Breast epithelium (tissue), 4 donors: Measurements from ENCODE around the gene SLX4IP. TPM values are rescaled to one million over a fixed set of nuclear protein-coding genes. Genes with fewer than 3 reads are reported as not detected.

ENCODE experiments used
- DNase-seq, 2 donors: peaks; one replicate each; pipeline ENCODE4 v3.0.0-alpha.2; 2019; ENCODE audit warnings: low spot score in 2 of 2
- H3K27ac ChIP-seq, 2 donors: fragments of 200-600 bp; sonication (generic) in 1 of 2; one replicate each; pipeline ENCODE4 v1.5.1; 2016 to 2019; ENCODE audit warnings: mild to moderate bottlenecking in 1 of 2
- H3K27me3 ChIP-seq, 2 donors: fragments of 200-600 bp; sonication (generic) in 1 of 2; one replicate each; pipeline versions ENCODE4 v1.5.1 to v1.6.0; 2017 to 2019; ENCODE audit warnings: control low read depth in 1 of 2, mild to moderate bottlenecking in 1 of 2
- H3K36me3 ChIP-seq: fragments of 200-600 bp; one replicate; pipeline ENCODE4 v1.5.1; 2019
- H3K4me1 ChIP-seq, 2 donors: fragments of 200-600 bp; sonication (generic); one replicate each; pipeline ENCODE4 v1.5.1; 2016 to 2019; ENCODE audit warnings: control low read depth in 1 of 2
- H3K4me3 ChIP-seq, 3 donors: fragments of 200-600 bp; sonication (generic); 1 replicate in 2 of 3; 2 replicates in 1 of 3; pipeline ENCODE4 v1.5.1; 2016 to 2019; ENCODE audit warnings: mild to moderate bottlenecking in 3 of 3, moderate library complexity in 2 of 3
- H3K9me3 ChIP-seq, 2 donors: fragments of 200-600 bp; sonication (generic) in 1 of 2; one replicate each; pipeline ENCODE4 v1.5.1; 2016 to 2019; ENCODE audit warnings: control low read depth in 1 of 2
- POLR2A ChIP-seq: fragments of 450-650 bp; IDR thresholded peaks from one replicate; pipeline ENCODE4 v1.6.1; 2016; ENCODE audit warnings: antibody characterized with exemption, mild to moderate bottlenecking, moderate library complexity
- POLR2AphosphoS5 ChIP-seq, 3 donors: sonication (generic); formaldehyde crosslinking; IDR thresholded peaks; one replicate each; pipeline ENCODE4 v1.6.1; 2017; ENCODE audit warnings: antibody characterized with exemption in 3 of 3
- intact Hi-C: fragments of 100-400 bp; cut with DNase I; formaldehyde crosslinking; loops from one replicate; pipeline ENCODE4 v1.15.1; 2023; ENCODE audit warnings: low total_unique reads
- total RNA-seq, 3 donors: library from RNA; depleted of rRNA; stranded (reverse); fragments of >200 nt; gene quantifications; one replicate each; pipeline ENCODE4 v1.1.0, GENCODE V29; 2016
- TF ChIP-seq, protein P1 (sequence below), 3 donors: fragments of 450-650 bp; IDR thresholded peaks; one replicate each; pipeline ENCODE4 v1.5.1; 2016 to 2017; ENCODE audit warnings: antibody characterized with exemption in 3 of 3, mild to moderate bottlenecking in 3 of 3, moderate library complexity in 3 of 3

Gene SLX4IP
- total RNA-seq, 3 donors from 2014 or later, result 4.2 to 6.9 (median 5.9) TPM

DNA sequence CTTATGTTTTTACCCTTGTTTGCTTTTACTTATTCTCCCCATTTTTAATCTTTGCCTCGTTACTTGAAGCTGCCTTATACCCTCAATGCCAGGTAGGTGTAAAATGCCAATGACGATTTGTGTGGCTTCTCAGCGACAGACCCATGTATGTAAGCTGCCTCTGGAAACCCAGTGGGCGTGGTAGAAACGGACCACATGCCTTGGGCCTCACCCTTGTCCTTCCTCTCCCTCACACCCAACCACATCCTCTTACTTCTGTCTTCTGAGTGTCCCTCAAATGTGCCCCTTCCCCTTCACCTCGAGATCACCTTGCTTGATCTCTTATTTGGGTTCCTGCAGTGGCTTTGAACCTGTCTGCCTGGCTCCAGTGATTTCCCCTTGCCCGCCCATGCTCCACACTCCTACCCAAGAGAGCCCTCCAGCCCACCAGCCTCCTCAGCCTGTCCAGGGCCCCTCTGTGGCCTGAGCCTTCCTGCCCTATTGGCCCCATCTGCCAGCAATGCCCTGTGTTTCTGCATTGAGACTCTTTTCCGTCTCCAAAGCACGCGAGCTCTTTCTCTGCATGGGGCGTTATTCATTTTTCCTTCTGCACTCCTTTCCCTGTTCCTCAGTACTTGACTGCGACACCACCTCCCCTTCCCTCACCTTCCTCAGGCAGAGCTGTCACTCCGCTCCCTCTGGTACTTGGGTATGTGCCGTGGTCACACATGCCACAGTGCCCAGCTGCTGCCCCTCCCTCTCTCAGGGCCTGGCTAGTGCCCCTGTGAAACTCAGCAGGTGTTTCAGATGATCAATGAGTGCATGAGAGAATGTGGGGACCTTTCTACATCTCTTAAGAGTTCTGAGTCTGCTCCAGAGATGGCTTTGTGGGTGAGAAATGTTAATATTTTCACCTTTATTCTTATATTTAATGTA, 115.4 kb downstream of the SLX4IP start:
- no peaks in the 10 kb centered on the region for H3K36me3 ChIP-seq
- no peak overlapping the region for H3K4me3 ChIP-seq
- H3K4me1 ChIP-seq, result no peaks in the 10 kb centered on the region
- no peaks in the 10 kb centered on the region for H3K9me3 ChIP-seq
- intact Hi-C loops, result no loop called here
- DNase-seq, result no peak
- TF ChIP-seq, protein P1, sequence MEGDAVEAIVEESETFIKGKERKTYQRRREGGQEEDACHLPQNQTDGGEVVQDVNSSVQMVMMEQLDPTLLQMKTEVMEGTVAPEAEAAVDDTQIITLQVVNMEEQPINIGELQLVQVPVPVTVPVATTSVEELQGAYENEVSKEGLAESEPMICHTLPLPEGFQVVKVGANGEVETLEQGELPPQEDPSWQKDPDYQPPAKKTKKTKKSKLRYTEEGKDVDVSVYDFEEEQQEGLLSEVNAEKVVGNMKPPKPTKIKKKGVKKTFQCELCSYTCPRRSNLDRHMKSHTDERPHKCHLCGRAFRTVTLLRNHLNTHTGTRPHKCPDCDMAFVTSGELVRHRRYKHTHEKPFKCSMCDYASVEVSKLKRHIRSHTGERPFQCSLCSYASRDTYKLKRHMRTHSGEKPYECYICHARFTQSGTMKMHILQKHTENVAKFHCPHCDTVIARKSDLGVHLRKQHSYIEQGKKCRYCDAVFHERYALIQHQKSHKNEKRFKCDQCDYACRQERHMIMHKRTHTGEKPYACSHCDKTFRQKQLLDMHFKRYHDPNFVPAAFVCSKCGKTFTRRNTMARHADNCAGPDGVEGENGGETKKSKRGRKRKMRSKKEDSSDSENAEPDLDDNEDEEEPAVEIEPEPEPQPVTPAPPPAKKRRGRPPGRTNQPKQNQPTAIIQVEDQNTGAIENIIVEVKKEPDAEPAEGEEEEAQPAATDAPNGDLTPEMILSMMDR (IDR thresholded peaks at IDR 0.05), result no peak
- TF ChIP-seq POLR2A, result no peak
- no peak for TF ChIP-seq POLR2AphosphoS5 (IDR thresholded peaks at IDR 0.05)
- no peak overlapping the region for H3K27ac ChIP-seq
- H3K27me3 ChIP-seq, result no peaks in the 10 kb centered on the region

DNA sequence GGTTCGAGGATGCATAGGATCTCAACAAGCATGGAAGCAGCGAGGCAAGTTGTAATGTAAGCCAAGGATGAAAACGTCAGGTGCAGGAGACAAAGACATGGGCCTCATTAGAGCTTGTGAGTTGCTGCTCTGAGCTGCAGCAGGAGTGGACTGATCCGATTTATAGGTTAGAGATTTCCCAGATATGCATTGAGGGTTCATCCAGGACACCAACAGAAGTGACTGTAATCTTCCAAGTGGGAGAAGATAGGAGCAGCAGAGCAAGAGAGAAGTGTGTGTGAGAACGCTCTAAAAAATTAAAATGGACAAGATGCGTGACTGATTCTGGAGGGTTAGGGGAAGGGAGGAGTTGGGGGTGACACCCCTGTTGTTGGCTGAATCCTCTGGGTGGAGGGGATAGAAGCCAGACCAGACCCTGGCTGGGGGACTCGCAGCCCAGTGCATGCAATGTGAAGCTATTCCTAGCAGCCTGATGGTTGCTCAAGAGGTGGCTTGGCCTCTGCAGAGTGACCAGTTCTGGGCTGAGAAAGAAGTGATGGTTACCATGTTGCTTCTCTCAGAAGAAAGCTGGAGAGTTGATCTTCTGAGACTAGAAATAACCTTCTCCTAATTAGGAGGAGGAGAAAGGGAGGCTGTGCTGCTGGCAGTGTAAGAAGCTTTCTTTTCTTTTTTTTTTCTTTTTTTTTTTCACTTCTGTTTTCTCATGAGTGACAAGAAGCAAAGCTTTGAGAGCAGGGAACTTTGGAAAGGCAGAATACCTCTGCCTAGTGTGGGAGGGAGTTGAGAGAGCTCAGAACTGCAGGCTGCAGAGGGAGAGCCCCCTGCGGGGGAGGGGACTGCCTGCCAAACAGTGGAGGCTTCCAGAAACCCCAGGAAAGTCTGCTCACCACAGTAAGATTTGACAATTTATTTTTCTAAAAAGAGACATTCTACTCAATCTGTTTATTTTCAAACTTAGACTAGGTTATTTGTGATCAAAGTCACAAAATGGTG, 116.9 kb downstream of the SLX4IP start:
- intact Hi-C loops, result no loop called here
- no peak for DNase-seq
- no peak overlapping the region for H3K27ac ChIP-seq
- H3K36me3 ChIP-seq, result no peaks in the 10 kb centered on the region
- TF ChIP-seq POLR2AphosphoS5 (IDR thresholded peaks at IDR 0.05) (no peak), POLR2A (no peak)
- TF ChIP-seq, protein P1 (IDR thresholded peaks at IDR 0.05), result no peak
- H3K4me1 ChIP-seq, result no peaks in the 10 kb centered on the region
- H3K9me3 ChIP-seq, result no peaks in the 10 kb centered on the region
- H3K4me3 ChIP-seq, result no peak overlapping the region
- no peaks in the 10 kb centered on the region for H3K27me3 ChIP-seq

DNA sequence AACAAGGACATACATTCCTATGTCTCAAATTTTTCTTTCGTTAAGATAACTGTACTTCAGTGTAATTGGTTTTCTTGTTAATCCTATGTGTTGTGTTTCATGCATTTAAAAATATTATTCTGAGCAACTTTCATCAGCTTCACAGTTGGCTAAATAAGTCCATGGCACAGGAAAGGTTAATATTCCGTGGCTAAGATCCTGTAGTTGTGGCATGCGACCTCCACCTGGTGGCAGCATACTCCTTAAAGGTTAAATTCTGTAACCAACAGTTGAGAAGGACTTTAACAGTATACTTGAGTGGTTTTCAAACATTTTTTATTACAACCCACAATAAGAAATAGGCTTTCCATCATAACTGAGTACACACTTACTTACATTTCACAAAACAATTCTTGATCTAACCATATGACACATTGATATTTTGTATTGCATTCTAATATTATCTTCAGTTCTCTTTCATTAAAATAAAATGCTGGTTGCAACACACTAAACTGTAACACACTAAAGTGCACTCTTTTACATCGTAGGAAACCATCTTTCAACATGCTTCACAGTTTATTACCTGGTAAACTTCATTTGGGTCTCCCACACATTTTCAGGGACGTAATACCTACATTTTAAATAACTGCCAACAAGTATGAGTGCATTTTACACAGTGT, 118.3 kb downstream of the SLX4IP start:
- TF ChIP-seq, protein P1 (IDR thresholded peaks at IDR 0.05), result peak; percentile 63 to 83 (median 68)
- TF ChIP-seq POLR2AphosphoS5 (IDR thresholded peaks at IDR 0.05), result no peak
- TF ChIP-seq POLR2A, result no peak
- DNase-seq, result peak; percentile 46 to 69
- Histone ChIP-seq H3K27me3 (no peaks in the 10 kb centered on the region), H3K9me3 (no peaks in the 10 kb centered on the region), H3K36me3 (no peaks in the 10 kb centered on the region), H3K4me1 (no peaks in the 10 kb centered on the region), H3K27ac (peak overlapping the region in 1 of 2 donors; percentile 21), H3K4me3 (no peak overlapping the region)
- intact Hi-C loops, result no loop called here

DNA sequence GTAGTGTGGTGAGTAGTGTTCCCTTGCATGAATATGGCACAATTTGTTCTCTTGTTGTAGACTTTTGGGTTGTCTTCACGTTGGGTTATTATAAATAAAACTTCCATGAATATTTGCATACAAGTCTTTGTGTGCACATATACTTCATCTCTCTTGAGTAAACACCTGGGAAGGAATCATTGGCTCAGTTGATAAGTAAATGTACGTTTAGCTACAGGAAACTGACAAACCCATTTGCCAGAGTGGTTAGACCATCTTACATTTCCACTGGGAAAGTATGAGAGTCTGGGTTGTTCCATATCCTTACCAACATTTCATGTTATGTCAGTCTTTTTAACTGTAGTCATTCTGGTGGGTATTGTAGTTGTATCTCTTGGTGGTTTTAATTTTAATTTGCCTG, 119.2 kb downstream of the SLX4IP start:
- DNase-seq, result no peak
- intact Hi-C loops, result no loop called here
- H3K36me3 ChIP-seq, result no peaks in the 10 kb centered on the region

More for the DNA sequence above, 119.2 kb downstream of the SLX4IP start:
- no peak for TF ChIP-seq POLR2AphosphoS5 (IDR thresholded peaks at IDR 0.05)
- TF ChIP-seq, protein P1 (IDR thresholded peaks at IDR 0.05), result no peak
- no peak for TF ChIP-seq POLR2A
- H3K27me3 ChIP-seq, result no peaks in the 10 kb centered on the region
- no peaks in the 10 kb centered on the region for H3K4me1 ChIP-seq
- no peak overlapping the region for H3K4me3 ChIP-seq
- no peak overlapping the region for H3K27ac ChIP-seq
- no peaks in the 10 kb centered on the region for H3K9me3 ChIP-seq
